AG04450 (cell line): ENCODE measurements around the gene ALOX12B. TPM values are rescaled to one million over a fixed set of nuclear protein-coding genes. Genes with fewer than 3 reads are reported as not detected.
"Not testable (repeated sequence)": the region's sequence is repeated elsewhere in the genome, so short reads cannot be mapped to it uniquely, and the experiment has no call there.

ENCODE experiments used
- CTCF ChIA-PET: fragments of 300-600, 350-600 bp; formaldehyde crosslinking; extraction: SDS; loops from one replicate; lab custom pipeline; 2022; ENCODE audit warnings: antibody characterized with exemption, inconsistent platforms; lab: Charles Lee
- POLR2A ChIA-PET: fragments of 350-600 bp; formaldehyde crosslinking; extraction: SDS; loops from one replicate; lab custom pipeline; 2021; ENCODE audit warnings: antibody characterized with exemption, inconsistent platforms; lab: Yijun Ruan, JAX
- DNase-seq: peaks from one replicate; pipeline ENCODE4 v3.0.0-alpha.2; 2011; ENCODE audit warnings: low read depth, low spot score
- H3K27ac ChIP-seq: one replicate; pipeline ENCODE4 v1.5.1; 2012; ENCODE audit warnings: low read depth, low read length, control low read depth
- H3K27me3 ChIP-seq: one replicate; pipeline ENCODE4 v1.6.0; 2012; ENCODE audit warnings: low read length; ENCODE audit not compliant: control insufficient read depth, insufficient read depth
- H3K4me3 ChIP-seq: 2 replicates; pipeline ENCODE4 v1.5.1; 2011; ENCODE audit warnings: mild to moderate bottlenecking, low read depth, low read length, control low read depth
- H3K9me3 ChIP-seq: 2 replicates; pipeline ENCODE4 v1.5.1; 2012; ENCODE audit warnings: low read length; ENCODE audit not compliant: control insufficient read depth, insufficient read depth
- polyA plus RNA-seq: library from polyadenylated mRNA; depleted of rRNA; stranded (reverse); fragments of >200 nt; gene quantifications from 2 replicates; pipeline ENCODE4 v1.2.3, GENCODE V29; 2011
- TF ChIP-seq, protein P1 (sequence below): IDR thresholded peaks from 2 replicates; pipeline ENCODE4 v1.5.1; 2011; ENCODE audit warnings: low read depth, low read length, control low read depth, inconsistent platforms

The ALOX12B gene
- polyA plus RNA-seq, 1 experiment, result not detected

DNA sequence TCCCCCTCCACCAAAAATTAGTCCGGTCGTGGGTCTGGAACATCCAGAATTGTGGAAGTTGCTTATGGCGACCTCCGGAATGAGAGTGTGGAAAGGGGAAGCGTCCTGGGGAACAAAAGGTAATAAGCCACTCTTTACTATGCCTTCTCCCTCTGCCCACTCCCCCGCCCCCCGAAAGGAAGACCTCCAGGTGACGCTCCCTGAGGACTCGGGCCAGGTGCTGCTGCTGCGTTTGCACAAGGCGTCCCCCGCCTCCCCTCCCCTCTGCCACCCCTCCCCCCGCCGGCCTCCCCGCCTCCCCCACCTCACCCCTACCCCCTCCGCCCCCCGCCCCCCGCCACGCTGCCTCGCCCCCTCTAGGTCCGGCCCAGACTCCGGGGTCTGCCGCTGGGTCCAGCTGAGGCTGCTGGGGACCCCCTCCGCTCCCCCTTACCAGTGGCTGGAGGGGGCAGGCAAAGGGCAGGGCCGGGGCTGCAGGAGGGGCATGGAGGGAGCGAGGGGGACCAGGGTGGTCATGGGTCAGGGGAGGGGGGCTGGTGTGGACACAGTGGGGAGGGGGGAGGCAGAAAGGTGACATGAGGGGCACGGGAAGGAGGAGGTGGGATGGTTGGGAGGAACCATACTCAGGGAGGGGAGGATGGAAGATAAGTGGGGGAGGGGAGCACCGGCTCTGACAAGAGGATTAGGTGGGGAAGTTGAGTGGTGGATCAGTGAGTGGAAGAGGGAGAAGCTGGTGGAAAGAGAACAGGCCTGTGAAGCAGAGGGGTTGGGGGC lies 23.6 kb downstream of the ALOX12B start:
- ChIA-PET CTCF (interaction anchor here (0.7 kb wide), 1 partner anchor 283 kb away, joined by 3 read pairs; no protein-coding TSS in a partner anchor), POLR2A (no interaction called here)
- TF ChIP-seq, protein P1, sequence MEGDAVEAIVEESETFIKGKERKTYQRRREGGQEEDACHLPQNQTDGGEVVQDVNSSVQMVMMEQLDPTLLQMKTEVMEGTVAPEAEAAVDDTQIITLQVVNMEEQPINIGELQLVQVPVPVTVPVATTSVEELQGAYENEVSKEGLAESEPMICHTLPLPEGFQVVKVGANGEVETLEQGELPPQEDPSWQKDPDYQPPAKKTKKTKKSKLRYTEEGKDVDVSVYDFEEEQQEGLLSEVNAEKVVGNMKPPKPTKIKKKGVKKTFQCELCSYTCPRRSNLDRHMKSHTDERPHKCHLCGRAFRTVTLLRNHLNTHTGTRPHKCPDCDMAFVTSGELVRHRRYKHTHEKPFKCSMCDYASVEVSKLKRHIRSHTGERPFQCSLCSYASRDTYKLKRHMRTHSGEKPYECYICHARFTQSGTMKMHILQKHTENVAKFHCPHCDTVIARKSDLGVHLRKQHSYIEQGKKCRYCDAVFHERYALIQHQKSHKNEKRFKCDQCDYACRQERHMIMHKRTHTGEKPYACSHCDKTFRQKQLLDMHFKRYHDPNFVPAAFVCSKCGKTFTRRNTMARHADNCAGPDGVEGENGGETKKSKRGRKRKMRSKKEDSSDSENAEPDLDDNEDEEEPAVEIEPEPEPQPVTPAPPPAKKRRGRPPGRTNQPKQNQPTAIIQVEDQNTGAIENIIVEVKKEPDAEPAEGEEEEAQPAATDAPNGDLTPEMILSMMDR, result no peak
- H3K4me3 ChIP-seq, result no peak overlapping the region
- H3K27ac ChIP-seq, result no peak overlapping the region
- no peak for DNase-seq
- H3K9me3 ChIP-seq, result no peaks in the 10 kb centered on the region; the same call in 1 of the 2 replicates
- peaks cover 75% of the 10 kb centered on the region for H3K27me3 ChIP-seq

DNA sequence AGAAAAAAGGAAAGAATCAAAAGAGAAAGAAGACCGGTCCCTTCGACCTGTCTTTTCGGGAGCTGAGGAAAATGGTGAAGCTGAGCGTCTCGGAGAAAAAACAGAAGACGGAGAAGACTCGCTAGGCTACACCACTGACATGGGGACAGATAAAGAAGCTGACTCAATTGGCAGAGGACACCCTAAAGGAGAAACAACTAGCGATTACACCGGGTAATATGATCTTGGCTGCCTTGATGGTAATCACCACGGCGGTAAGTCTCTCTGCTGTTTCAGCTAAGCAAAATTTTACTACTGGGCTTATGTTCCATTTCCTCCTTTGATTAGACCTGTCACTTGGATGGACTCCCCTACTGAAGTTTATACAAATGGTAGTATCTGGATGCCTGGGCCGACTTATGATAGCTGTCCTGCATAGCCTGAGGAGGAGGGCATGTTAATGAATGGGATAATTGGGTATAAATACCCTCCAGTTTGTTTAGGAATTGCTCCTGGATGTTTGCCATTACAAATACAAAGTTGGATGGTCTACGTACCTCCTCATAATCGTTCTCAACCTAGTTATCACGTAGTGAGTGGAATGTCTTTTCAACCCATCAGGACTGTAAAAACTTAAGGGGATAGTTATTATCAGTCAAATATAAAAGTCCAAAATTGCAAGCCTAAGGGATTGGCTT lies 24.6 kb downstream of the ALOX12B start:
- Histone ChIP-seq H3K4me3 (no peak overlapping the region), H3K27ac (no peak overlapping the region), H3K27me3 (peaks cover 73% of the 10 kb centered on the region), H3K9me3 (no peaks in the 10 kb centered on the region; the same call in 1 of the 2 replicates)
- TF ChIP-seq, protein P1, result no peak
- ChIA-PET CTCF (interaction anchor here (1.0 to 7.0 kb wide), 5 partner anchors 10 to 73 kb away, joined by 3 to 124 read pairs (median 40); partner anchors contain the start of gene ALOXE3), POLR2A (no interaction called here)
- DNase-seq, result no peak

DNA sequence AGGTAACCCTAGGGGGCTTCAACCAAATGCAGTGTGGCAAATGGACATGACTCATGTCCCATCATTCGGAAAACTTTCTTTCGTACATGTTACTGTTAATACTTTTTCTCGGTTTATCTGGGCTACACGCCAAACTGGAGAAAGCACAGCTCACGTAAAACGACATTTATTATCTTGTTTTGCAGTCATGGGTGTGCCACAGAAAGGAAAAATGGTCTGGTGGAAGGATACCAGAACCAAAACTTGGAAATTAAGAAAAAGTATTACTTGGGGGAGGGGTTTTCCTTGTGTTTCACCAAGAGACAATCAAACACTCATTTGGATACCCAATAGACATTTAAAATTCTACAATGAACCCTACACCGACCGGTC lies 25.1 kb downstream of the ALOX12B start:
- Histone ChIP-seq H3K27me3 (peaks cover 69% of the 10 kb centered on the region), H3K9me3 (no peaks in the 10 kb centered on the region; the same call in 1 of the 2 replicates), H3K27ac (no peak overlapping the region), H3K4me3 (no peak overlapping the region)
- CTCF ChIA-PET, result interaction anchor here (0.6 to 7.0 kb wide), 7 partner anchors 11 to 73 kb away, joined by 3 to 124 read pairs (median 11); partner anchors contain the start of gene ALOXE3
- TF ChIP-seq, protein P1, result no peak
- POLR2A ChIA-PET, result no interaction called here
- no peak for DNase-seq

DNA sequence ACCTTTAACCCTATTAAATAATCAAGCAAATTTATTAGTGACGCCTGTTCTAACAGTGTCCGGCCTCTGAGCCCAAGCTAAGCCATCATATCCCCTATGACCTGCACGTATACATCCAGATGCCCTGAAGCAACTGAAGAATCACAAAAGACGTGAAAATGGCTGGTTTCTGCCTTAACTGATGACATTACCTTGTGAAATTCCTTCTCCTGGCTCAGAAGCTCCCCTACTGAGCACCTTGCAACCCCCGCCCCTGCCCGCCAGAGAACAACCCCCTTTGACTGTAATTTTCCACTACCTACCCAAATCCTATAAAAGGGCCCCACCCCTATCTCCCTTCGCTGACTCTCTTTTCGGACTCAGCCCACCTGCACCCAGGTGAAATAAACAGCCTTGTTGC lies 25.7 kb downstream of the ALOX12B start:
- H3K9me3 ChIP-seq, POLR2A ChIA-PET, DNase-seq, H3K27ac ChIP-seq, H3K4me3 ChIP-seq: not testable (repeated sequence)
- H3K27me3 ChIP-seq, result peaks cover 64% of the 10 kb centered on the region
- CTCF ChIA-PET, result interaction anchor here (0.6 to 7.0 kb wide), 12 partner anchors 11 to 318 kb away, joined by 3 to 124 read pairs (median 6); partner anchors contain the start of gene ALOXE3

DNA sequence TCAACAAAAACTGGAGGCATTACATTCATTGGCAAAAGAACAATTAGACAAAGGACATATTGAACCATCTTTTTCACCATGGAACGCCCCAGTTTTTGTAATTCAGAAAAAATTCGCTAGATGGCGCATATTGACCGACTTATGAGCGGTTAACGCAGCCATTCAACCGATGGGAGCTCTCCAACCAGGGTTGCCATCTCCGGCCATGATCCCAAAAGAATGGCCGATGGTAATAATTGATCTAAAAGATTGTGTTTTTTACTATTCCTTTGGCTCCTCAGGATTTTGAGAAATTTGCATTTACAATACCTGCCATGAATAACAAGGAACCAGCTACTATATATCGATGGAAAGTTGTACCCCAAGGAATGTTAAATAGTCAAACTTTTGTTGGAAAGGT lies 27.2 kb downstream of the ALOX12B start:
- no peak overlapping the region for H3K4me3 ChIP-seq
- ChIA-PET POLR2A (interaction anchor here (0.6 kb wide), 1 partner anchor 19 kb away, joined by 5 read pairs; no protein-coding TSS in a partner anchor), CTCF (interaction anchor here (0.5 to 7.0 kb wide), 34 partner anchors 13 to 835 kb away, joined by 3 to 124 read pairs (median 4); partner anchors contain the start of genes ALOXE3, RNF227 and SLC25A35)
- peak; percentile 30 for DNase-seq
- no peaks in the 10 kb centered on the region; the same call in 1 of the 2 replicates for H3K9me3 ChIP-seq
- H3K27me3 ChIP-seq, result peaks cover 54% of the 10 kb centered on the region
- TF ChIP-seq, protein P1, result peak; percentile 73
- H3K27ac ChIP-seq, result no peak overlapping the region
